Fibroblast of lung (primary cell): ENCODE measurements around the gene NDUFS5. TPM values are rescaled to one million over a fixed set of nuclear protein-coding genes. Genes with fewer than 3 reads are reported as not detected.
"Not testable (repeated sequence)": the region's sequence is repeated elsewhere in the genome, so short reads cannot be mapped to it uniquely, and the experiment has no call there.

Experiments used
- DNase-seq, 2 donors: peaks; one replicate each; pipeline versions ENCODE4 v3.0.0 to v3.0.0-alpha.2; 2010; ENCODE audit warnings: low read depth in 2 of 2
- H2AFZ ChIP-seq: 2 replicates; pipeline ENCODE4 v1.5.1; 2012; ENCODE audit warnings: low read length, control low read depth, inconsistent platforms
- H3K27ac ChIP-seq: 2 replicates; pipeline ENCODE4 v1.5.1; 2011; ENCODE audit warnings: low read length, control low read depth; ENCODE audit not compliant: insufficient read depth
- H3K27me3 ChIP-seq: 2 replicates; pipeline ENCODE4 v1.5.1; 2011; ENCODE audit warnings: mild to moderate bottlenecking, low read length; ENCODE audit not compliant: control insufficient read depth, insufficient read depth
- H3K36me3 ChIP-seq: 2 replicates; pipeline ENCODE4 v1.5.1; 2011; ENCODE audit warnings: low read length; ENCODE audit not compliant: control insufficient read depth, insufficient read depth
- H3K4me1 ChIP-seq: 2 replicates; pipeline ENCODE4 v1.5.1; 2011; ENCODE audit warnings: low read length; ENCODE audit not compliant: control insufficient read depth, insufficient read depth; ENCODE audit errors: extremely low read depth
- H3K4me2 ChIP-seq: 2 replicates; pipeline ENCODE4 v1.5.1; 2011; ENCODE audit warnings: low read length, control low read depth; ENCODE audit not compliant: insufficient read depth; ENCODE audit errors: extremely low read depth
- H3K4me3 ChIP-seq, 4 experiments: fragments of 200-600 bp in 1 of 4; sonication (generic) in 1 of 4; replicated peaks in 1 of 4; 2 replicates each; pipeline ENCODE4 v1.5.1; 2011 to 2016; ENCODE audit warnings: low read length in 4 of 4, low read depth in 3 of 4, mild to moderate bottlenecking in 3 of 4, control low read depth in 2 of 4, inconsistent platforms in 1 of 4, mixed read lengths in 1 of 4; ENCODE audit not compliant: insufficient read depth in 1 of 4; ENCODE audit errors: control extremely low read depth in 1 of 4
- H3K79me2 ChIP-seq: 2 replicates; pipeline ENCODE4 v1.5.1; 2012; ENCODE audit warnings: mild to moderate bottlenecking, low read length, inconsistent platforms; ENCODE audit not compliant: control insufficient read depth, insufficient read depth
- H3K9ac ChIP-seq: 2 replicates; pipeline ENCODE4 v1.5.1; 2011; ENCODE audit warnings: mild to moderate bottlenecking, low read length, control low read depth; ENCODE audit not compliant: insufficient read depth
- H3K9me3 ChIP-seq: 2 replicates; pipeline ENCODE4 v1.5.1; 2012; ENCODE audit warnings: low read depth, low read length; ENCODE audit not compliant: control insufficient read depth, insufficient read depth
- H4K20me1 ChIP-seq: 2 replicates; pipeline ENCODE4 v1.5.1; 2011; ENCODE audit warnings: low read length; ENCODE audit not compliant: control insufficient read depth, insufficient read depth; ENCODE audit errors: extremely low read depth
- EZH2 ChIP-seq: IDR thresholded peaks from 2 replicates; pipeline ENCODE4 v1.5.1; 2012; ENCODE audit warnings: low read length, control low read depth, mild to moderate bottlenecking; ENCODE audit errors: missing control alignments
- polyA plus RNA-seq, 2 donors: library from polyadenylated mRNA; depleted of rRNA in 1 of 2; stranded (reverse) in 1 of 2; unstranded in 1 of 2; fragments of >200 nt; gene quantifications; 2 replicates each; pipeline ENCODE4 v1.2.1, GENCODE V29; 2011 to 2012; ENCODE audit warnings: missing spikeins in 1 of 2
- total RNA-seq: library from RNA; depleted of rRNA; stranded (reverse); fragments of >200 nt; gene quantifications from 2 replicates; pipeline ENCODE4 v1.2.1, GENCODE V29; 2014
- TF ChIP-seq, protein P1 (sequence below), 2 donors: IDR thresholded peaks in 1 of 2; conservative IDR thresholded peaks in 1 of 2; 1 replicate in 1 of 2; 2 replicates in 1 of 2; pipeline ENCODE4 v1.5.1; 2011 to 2012; ENCODE audit warnings: low read length in 2 of 2, control low read depth in 1 of 2, inconsistent platforms in 1 of 2, low read depth in 1 of 2, mild to moderate bottlenecking in 1 of 2

The NDUFS5 gene
- total and polyA plus RNA-seq, 2 donors (not counting 1 experiment from before 2014, with no cell fraction given) = 501 to 572 TPM

DNA sequence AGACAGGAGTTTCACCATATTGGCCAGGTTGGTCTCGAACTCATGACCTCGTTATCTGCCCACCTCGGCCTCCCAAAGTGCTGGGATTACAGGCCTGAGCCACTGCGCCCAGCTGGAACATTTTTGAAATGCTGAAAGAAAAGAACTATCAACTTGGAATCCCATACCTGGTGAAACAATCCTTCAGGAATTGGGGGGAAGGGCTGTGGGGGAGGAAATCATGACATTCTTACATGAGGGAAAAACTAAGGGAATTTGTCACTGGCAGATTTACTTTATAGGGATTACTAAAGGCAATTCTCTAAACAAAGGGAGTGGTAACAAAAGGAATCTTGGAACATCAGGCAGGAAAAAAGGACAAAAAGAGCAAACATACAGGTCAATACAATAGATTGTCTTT, 25.8 kb downstream of the NDUFS5 start:
- Histone ChIP-seq H3K9ac (no peak overlapping the region), H3K27ac (no peak overlapping the region), H4K20me1 (no peaks in the 10 kb centered on the region), H2AFZ (no peak overlapping the region), H3K4me1 (peaks cover 4% of the 10 kb centered on the region), H3K9me3 (no peaks in the 10 kb centered on the region), H3K4me2 (no peak overlapping the region), H3K79me2 (no peaks in the 10 kb centered on the region), H3K4me3 (no peak overlapping the region), H3K36me3 (no peaks in the 10 kb centered on the region), H3K27me3 (no peaks in the 10 kb centered on the region)
- DNase-seq = no peak
- TF ChIP-seq EZH2 = no peak
- TF ChIP-seq, protein P1, sequence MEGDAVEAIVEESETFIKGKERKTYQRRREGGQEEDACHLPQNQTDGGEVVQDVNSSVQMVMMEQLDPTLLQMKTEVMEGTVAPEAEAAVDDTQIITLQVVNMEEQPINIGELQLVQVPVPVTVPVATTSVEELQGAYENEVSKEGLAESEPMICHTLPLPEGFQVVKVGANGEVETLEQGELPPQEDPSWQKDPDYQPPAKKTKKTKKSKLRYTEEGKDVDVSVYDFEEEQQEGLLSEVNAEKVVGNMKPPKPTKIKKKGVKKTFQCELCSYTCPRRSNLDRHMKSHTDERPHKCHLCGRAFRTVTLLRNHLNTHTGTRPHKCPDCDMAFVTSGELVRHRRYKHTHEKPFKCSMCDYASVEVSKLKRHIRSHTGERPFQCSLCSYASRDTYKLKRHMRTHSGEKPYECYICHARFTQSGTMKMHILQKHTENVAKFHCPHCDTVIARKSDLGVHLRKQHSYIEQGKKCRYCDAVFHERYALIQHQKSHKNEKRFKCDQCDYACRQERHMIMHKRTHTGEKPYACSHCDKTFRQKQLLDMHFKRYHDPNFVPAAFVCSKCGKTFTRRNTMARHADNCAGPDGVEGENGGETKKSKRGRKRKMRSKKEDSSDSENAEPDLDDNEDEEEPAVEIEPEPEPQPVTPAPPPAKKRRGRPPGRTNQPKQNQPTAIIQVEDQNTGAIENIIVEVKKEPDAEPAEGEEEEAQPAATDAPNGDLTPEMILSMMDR (conservative IDR thresholded peaks at IDR 0.05 in 1 of 2, IDR thresholded peaks at IDR 0.05 in 1 of 2; ENCODE audit: low read depth in 1 of 2, low read length in 2 of 2) = no peak

DNA sequence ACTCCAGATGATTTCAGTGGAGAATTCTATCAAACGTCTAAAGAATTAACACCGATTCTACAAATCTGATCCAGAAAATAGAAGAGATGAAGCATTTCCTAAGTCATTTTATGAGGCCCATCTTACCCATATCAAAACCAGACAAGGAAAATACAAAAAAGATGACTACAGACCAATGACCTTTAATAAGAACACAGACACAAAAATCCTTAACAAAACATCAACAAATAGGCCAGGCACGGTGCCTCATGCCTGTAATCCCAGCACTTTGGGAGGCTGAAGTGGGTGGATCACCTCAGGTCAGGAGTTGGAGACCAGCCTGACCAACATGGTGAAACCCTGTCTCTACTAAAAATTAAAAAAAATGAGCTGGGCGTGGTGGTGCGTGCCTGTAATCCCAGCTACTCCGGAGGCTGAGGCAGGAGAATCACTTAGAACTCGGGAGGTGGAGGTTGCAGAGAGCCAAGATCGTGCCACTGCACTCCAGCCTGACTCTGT, 29.1 kb downstream of the NDUFS5 start:
- H3K27me3 ChIP-seq, H3K9me3 ChIP-seq, H3K27ac ChIP-seq, H4K20me1 ChIP-seq, H3K9ac ChIP-seq, H2AFZ ChIP-seq, DNase-seq, H3K4me1 ChIP-seq, H3K36me3 ChIP-seq, H3K4me3 ChIP-seq, H3K79me2 ChIP-seq, H3K4me2 ChIP-seq: not testable (repeated sequence)

DNA sequence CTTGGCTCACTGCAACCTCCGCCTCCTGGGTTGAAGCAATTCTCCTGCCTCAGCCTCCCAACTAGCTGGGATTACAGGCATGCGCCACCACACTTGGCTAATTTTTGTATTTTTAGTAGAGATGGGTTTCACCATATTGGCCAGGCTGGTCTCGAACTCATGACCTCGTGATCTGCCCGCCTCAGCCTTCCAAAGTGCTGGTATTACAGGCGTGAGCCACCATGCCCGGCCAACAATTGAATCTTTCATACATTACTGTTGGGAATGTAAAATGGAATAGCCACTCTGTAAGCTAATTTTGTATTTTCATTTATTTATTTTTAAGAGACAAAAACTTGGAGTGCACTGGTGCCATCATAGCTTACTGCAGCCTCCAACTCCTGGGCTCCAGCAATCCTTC, 35.4 kb downstream of the NDUFS5 start:
- DNase-seq, H4K20me1 ChIP-seq, H3K4me3 ChIP-seq, H3K9me3 ChIP-seq, H3K27me3 ChIP-seq, H3K36me3 ChIP-seq, H3K79me2 ChIP-seq, H3K9ac ChIP-seq, H3K27ac ChIP-seq, H3K4me1 ChIP-seq, H2AFZ ChIP-seq, H3K4me2 ChIP-seq: not testable (repeated sequence)

DNA sequence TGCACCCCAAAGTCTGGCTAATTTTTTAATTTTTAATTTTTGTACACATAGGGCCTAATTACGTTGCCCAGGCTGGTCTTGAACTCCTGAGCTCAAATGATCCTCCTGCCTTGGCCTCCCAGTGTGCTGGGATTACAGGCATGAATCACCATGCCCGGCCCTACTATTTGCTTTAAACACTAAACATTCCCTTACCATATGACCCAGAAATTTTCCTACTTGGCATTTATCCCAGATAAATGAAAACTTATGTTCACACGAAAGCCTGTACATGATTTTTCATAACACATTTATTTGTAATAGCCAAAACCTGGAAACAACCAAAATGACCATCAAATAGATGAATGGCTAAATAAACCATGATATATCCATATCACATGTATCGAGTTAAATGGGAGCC, 35.8 kb downstream of the NDUFS5 start:
- peak in 1 of 2 donors; percentile 62 for DNase-seq
- Histone ChIP-seq H3K4me2 (no peak overlapping the region), H3K36me3 (no peaks in the 10 kb centered on the region), H3K4me1 (no peaks in the 10 kb centered on the region), H3K27me3 (no peaks in the 10 kb centered on the region), H3K27ac (no peak overlapping the region), H3K4me3 (no peak overlapping the region), H3K79me2 (no peaks in the 10 kb centered on the region), H2AFZ (no peak overlapping the region), H3K9ac (no peak overlapping the region), H3K9me3 (no peaks in the 10 kb centered on the region), H4K20me1 (no peaks in the 10 kb centered on the region)
- TF ChIP-seq EZH2 = no peak
- TF ChIP-seq, protein P1 (conservative IDR thresholded peaks at IDR 0.05 in 1 of 2, IDR thresholded peaks at IDR 0.05 in 1 of 2; ENCODE audit: low read depth in 1 of 2, low read length in 2 of 2) = no peak
